Keratinocyte (primary cell): ENCODE measurements around the gene PKD1.

Experiments used
- EZH2 ChIP-seq: IDR thresholded peaks from one replicate; pipeline ENCODE4 v1.6.1; 2012; ENCODE audit warnings: inconsistent platforms, mild to moderate bottlenecking, low read length, moderate library complexity
- TF ChIP-seq, protein P1 (sequence below), 3 experiments: IDR thresholded peaks in 1 of 3; conservative IDR thresholded peaks in 1 of 3; optimal IDR thresholded peaks in 1 of 3; 2 replicates in 2 of 3; 3 replicates in 1 of 3; pipeline versions ENCODE3 to v1.5.1; 2011; ENCODE audit warnings: low read length in 3 of 3, mild to moderate bottlenecking in 3 of 3, moderate library complexity in 2 of 3, control low read depth in 1 of 3, inconsistent platforms in 1 of 3; ENCODE audit not compliant: insufficient read depth in 2 of 3; ENCODE audit errors: extremely low read depth in 1 of 3

DNA sequence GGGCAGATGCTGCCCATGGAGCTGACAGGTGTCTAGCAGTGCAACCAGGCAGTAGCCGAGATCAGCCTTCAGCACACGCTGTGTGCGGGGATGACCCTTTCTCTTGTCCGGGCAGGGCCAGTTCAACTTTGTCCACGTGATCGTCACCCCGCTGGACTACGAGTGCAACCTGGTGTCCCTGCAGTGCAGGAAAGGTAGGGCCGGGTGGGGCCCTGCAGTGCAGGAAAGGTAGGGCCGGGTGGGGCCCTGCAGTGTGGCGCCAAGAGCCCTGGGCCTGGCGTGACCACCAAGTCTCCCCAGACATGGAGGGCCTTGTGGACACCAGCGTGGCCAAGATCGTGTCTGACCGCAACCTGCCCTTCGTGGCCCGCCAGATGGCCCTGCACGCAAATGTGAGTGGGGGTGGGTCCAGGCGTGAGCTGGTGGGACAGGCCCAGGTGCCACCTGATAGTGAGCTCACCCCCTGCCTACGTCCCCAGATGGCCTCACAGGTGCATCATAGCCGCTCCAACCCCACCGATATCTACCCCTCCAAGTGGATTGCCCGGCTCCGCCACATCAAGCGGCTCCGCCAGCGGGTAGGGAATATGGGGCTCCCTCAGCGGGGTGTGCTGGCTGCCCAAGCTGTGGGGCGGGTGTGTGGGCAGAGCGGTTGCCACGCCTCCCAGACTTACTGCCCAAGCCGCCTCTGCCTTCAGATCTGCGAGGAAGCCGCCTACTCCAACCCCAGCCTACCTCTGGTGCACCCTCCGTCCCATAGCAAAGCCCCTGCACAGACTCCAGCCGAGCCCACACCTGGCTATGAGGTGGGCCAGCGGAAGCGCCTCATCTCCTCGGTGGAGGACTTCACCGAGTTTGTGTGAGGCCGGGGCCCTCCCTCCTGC, 47.7 kb downstream of the PKD1 start:
- no peak for TF ChIP-seq EZH2
- TF ChIP-seq, protein P1, sequence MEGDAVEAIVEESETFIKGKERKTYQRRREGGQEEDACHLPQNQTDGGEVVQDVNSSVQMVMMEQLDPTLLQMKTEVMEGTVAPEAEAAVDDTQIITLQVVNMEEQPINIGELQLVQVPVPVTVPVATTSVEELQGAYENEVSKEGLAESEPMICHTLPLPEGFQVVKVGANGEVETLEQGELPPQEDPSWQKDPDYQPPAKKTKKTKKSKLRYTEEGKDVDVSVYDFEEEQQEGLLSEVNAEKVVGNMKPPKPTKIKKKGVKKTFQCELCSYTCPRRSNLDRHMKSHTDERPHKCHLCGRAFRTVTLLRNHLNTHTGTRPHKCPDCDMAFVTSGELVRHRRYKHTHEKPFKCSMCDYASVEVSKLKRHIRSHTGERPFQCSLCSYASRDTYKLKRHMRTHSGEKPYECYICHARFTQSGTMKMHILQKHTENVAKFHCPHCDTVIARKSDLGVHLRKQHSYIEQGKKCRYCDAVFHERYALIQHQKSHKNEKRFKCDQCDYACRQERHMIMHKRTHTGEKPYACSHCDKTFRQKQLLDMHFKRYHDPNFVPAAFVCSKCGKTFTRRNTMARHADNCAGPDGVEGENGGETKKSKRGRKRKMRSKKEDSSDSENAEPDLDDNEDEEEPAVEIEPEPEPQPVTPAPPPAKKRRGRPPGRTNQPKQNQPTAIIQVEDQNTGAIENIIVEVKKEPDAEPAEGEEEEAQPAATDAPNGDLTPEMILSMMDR (optimal IDR thresholded peaks at IDR 0.05 in 1 of 3, IDR thresholded peaks at IDR 0.05 in 1 of 3, conservative IDR thresholded peaks at IDR 0.05 in 1 of 3; ENCODE audit: extremely low read depth in 1 of 3, insufficient read depth in 2 of 3, low read length in 3 of 3): no peak
